ENCODE results near the gene CACNG5.

GRCh38 chr17:66839616-66840015, 4.7 kb downstream of the CACNG5 start:
- TF ChIP-seq CTCF (IDR thresholded peaks at IDR 0.05) (no peak), POLR2AphosphoS5 (IDR thresholded peaks at IDR 0.05; ENCODE audit: low read depth, low read length) (no peak)

Measured in Panc1 (cell line).